Trophoblast cell (in vitro differentiated cells and primary cell): Measurements from ENCODE around the gene TEAD4.

Source experiments
- DNase-seq, 2 donors: peaks; one replicate each; pipeline ENCODE4 v3.0.0-alpha.2; 2016
- H2AFZ ChIP-seq: 2 replicates; pipeline ENCODE4 v1.6.1; 2013; ENCODE audit warnings: low read length, moderate library complexity, mild to moderate bottlenecking; ENCODE audit not compliant: insufficient read depth, poor library complexity
- H2AK5ac ChIP-seq: 2 replicates; pipeline ENCODE4 v1.6.1; 2013; ENCODE audit warnings: mild to moderate bottlenecking, low read length
- H2BK120ac ChIP-seq: 2 replicates; pipeline ENCODE4 v1.6.1; 2013; ENCODE audit warnings: low read length, mild to moderate bottlenecking, moderate library complexity; ENCODE audit not compliant: insufficient read depth, poor library complexity
- H2BK12ac ChIP-seq: 2 replicates; pipeline ENCODE4 v1.6.1; 2013; ENCODE audit warnings: mild to moderate bottlenecking, low read length, moderate library complexity
- H2BK5ac ChIP-seq: 2 replicates; pipeline ENCODE4 v1.6.1; 2013; ENCODE audit warnings: low read length, low read depth, moderate library complexity, mild to moderate bottlenecking; ENCODE audit not compliant: poor library complexity
- H3K14ac ChIP-seq: 2 replicates; pipeline ENCODE4 v1.6.1; 2013; ENCODE audit warnings: mild to moderate bottlenecking, low read length
- H3K18ac ChIP-seq: 2 replicates; pipeline ENCODE4 v1.6.1; 2013; ENCODE audit warnings: mild to moderate bottlenecking, low read length
- H3K23ac ChIP-seq: 2 replicates; pipeline ENCODE4 v1.6.1; 2013; ENCODE audit warnings: low read length
- H3K27ac ChIP-seq: 2 replicates; pipeline ENCODE4 v1.5.1; 2013; ENCODE audit warnings: low read depth, mild to moderate bottlenecking, inconsistent platforms, low read length, moderate library complexity
- H3K27me3 ChIP-seq: 2 replicates; pipeline ENCODE4 v1.6.1; 2013; ENCODE audit warnings: inconsistent platforms, mild to moderate bottlenecking, low read length, moderate library complexity; ENCODE audit not compliant: insufficient read depth
- H3K36me3 ChIP-seq, 2 experiments: 1 replicate in 1 of 2; 2 replicates in 1 of 2; pipeline ENCODE4 v1.6.1; 2013; ENCODE audit warnings: low read length in 2 of 2, mild to moderate bottlenecking in 2 of 2, moderate library complexity in 1 of 2; ENCODE audit not compliant: insufficient read depth in 2 of 2, control insufficient read depth in 1 of 2
- H3K4ac ChIP-seq: 2 replicates; pipeline ENCODE4 v1.6.1; 2013; ENCODE audit warnings: low read depth, mild to moderate bottlenecking, low read length, moderate library complexity
- H3K4me1 ChIP-seq, 2 experiments: 1 replicate in 1 of 2; 2 replicates in 1 of 2; pipeline ENCODE4 v1.6.1; 2013; ENCODE audit warnings: low read length in 2 of 2, mild to moderate bottlenecking in 2 of 2, moderate library complexity in 1 of 2; ENCODE audit not compliant: insufficient read depth in 2 of 2, control insufficient read depth in 1 of 2
- H3K4me2 ChIP-seq: 2 replicates; pipeline ENCODE4 v1.6.1; 2013; ENCODE audit warnings: inconsistent platforms, mild to moderate bottlenecking, low read length, moderate library complexity
- H3K4me3 ChIP-seq: 2 replicates; pipeline ENCODE4 v1.5.1; 2013; ENCODE audit warnings: mild to moderate bottlenecking, low read depth, low read length, inconsistent platforms
- H3K79me1 ChIP-seq: one replicate; pipeline ENCODE4 v1.6.1; 2013; ENCODE audit warnings: low read length
- H3K79me2 ChIP-seq: 2 replicates; pipeline ENCODE4 v1.6.1; 2013; ENCODE audit warnings: low read length, mild to moderate bottlenecking; ENCODE audit not compliant: control insufficient read depth, insufficient read depth, poor library complexity
- H3K9ac ChIP-seq: 2 replicates; pipeline ENCODE4 v1.6.1; 2013; ENCODE audit warnings: mild to moderate bottlenecking, low read length
- H3K9me3 ChIP-seq: 2 replicates; pipeline ENCODE4 v1.6.1; 2013; ENCODE audit warnings: low read depth, mild to moderate bottlenecking, control low read depth, inconsistent platforms, low read length; ENCODE audit not compliant: insufficient read depth
- H4K12ac ChIP-seq: 2 replicates; pipeline ENCODE4 v1.6.1; 2013; ENCODE audit warnings: low read depth, mild to moderate bottlenecking, low read length, moderate library complexity
- H4K8ac ChIP-seq: 2 replicates; pipeline ENCODE4 v1.6.1; 2013; ENCODE audit warnings: low read depth, mild to moderate bottlenecking, low read length, moderate library complexity
- H4K91ac ChIP-seq: one replicate; pipeline ENCODE4 v1.6.1; 2013; ENCODE audit warnings: low read depth, mild to moderate bottlenecking, low read length, moderate library complexity
- WGBS: extraction: QIAGEN DNeasy Blood & Tissue Kit; methylation state at CpG from one replicate; pipeline ENCODE4 v1.1.7; 2013; ENCODE audit warnings: missing lambda C conversion rate; ENCODE audit not compliant: insufficient read length, insufficient coverage; ENCODE audit errors: extremely low coverage; 5-methylcytosine and 5-hydroxymethylcytosine counted together

Gene TEAD4

DNA sequence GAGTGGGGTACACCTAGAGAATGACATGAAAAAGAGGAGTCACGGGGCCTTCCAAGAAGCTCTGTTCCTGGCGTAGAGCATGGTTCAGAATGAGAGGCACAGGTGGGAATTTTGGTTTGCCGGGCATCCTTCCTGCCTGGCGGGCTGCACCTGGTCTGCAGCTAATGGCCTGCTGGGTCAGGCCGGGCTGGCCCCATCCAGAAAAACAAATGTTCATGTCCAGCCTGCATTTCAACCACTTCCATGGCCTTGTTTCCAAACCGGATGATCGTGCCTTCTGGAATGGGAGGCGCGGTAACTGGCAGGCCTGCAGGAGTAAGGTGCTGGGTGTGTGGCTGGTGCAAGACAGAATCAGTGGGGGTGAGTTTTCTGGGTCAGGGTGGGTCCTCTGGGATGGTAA lies 14.4 kb downstream of the TEAD4 start:
- no CpG with 5 or more reads among the region's 9 CpGs for WGBS
- peaks cover 9 to 11% of the 10 kb centered on the region in 2 experiments for H3K36me3 ChIP-seq
- H3K4me1 ChIP-seq: peaks cover 2 to 10% of the 10 kb centered on the region in 2 experiments

DNA sequence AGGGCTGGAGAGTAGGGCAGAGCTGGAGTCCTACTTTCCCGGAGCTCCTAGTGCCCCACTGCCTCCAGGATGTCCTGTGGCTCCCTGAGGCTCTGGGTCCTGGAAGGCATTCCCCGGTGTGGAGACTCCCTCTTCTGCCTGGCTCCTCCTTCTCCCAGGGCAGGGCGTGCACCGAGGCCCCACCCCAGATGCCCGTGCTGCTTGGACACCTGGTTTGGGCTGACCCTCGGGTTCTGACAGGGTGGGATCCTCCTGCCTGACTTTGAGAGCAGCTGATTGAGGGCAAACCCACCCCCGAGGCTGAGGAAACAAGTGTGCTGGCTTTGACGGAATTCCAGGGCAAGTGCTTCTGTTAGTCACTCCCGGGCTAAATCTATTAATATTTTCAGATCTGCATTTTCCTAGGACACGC lies 15.4 kb downstream of the TEAD4 start:
- Histone ChIP-seq H2BK5ac (no peak overlapping the region), H3K79me2 (no peaks in the 10 kb centered on the region), H3K9me3 (peaks cover 2% of the 10 kb centered on the region)

More for the DNA sequence above, 14.4 kb downstream of the TEAD4 start:
- Histone ChIP-seq H3K9ac (no peak overlapping the region), H2BK12ac (no peak overlapping the region), H4K91ac (no peak overlapping the region), H3K23ac (no peak overlapping the region), H2AK5ac (no peak overlapping the region), H3K27ac (no peak overlapping the region), H3K79me1 (no peaks in the 10 kb centered on the region), H3K18ac (no peak overlapping the region), H3K27me3 (no peaks in the 10 kb centered on the region), H2BK120ac (no peak overlapping the region), H3K14ac (no peak overlapping the region), H4K12ac (no peak overlapping the region), H3K9me3 (peaks cover 2% of the 10 kb centered on the region), H2AFZ (no peak overlapping the region), H3K4ac (no peak overlapping the region), H3K4me2 (no peak overlapping the region), H3K79me2 (no peaks in the 10 kb centered on the region), H4K8ac (no peak overlapping the region), H3K4me3 (no peak overlapping the region), H2BK5ac (no peak overlapping the region)
- DNase-seq: no peak

DNA sequence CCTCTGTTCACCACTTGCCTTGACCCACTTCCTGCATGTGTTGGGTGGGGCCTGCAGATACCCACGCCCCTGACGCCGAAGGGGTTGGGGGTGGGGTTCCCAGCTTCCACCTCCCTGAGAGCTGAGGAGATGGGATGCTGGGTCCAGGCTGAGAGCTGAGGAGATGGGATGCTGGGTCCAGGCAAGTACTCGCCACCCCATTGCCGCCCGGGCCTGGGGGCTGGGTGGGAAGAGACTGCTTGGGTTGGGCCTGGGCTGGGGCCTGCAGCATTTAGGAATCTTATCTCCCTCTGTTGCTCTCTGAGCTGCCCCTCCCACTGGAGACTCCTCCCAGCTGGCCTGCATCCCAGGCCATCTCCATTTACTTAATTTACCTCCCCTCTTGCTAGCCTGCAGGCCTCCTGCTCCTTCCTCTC lies 17.4 kb downstream of the TEAD4 start:
- Histone ChIP-seq H4K12ac (no peak overlapping the region), H2AFZ (no peak overlapping the region), H3K36me3 (peaks cover 7 to 14% of the 10 kb centered on the region in 2 experiments), H3K23ac (no peak overlapping the region), H2AK5ac (no peak overlapping the region), H2BK120ac (no peak overlapping the region), H3K4me1 (peaks cover 0 to 6% of the 10 kb centered on the region in 2 experiments), H2BK5ac (no peak overlapping the region), H3K4me3 (no peak overlapping the region), H4K91ac (no peak overlapping the region), H3K4ac (no peak overlapping the region), H3K79me1 (no peaks in the 10 kb centered on the region), H3K18ac (no peak overlapping the region), H2BK12ac (no peak overlapping the region), H4K8ac (no peak overlapping the region), H3K9ac (no peak overlapping the region), H3K4me2 (no peak overlapping the region), H3K9me3 (peaks cover 2% of the 10 kb centered on the region), H3K27me3 (no peaks in the 10 kb centered on the region), H3K27ac (no peak overlapping the region), H3K14ac (no peak overlapping the region), H3K79me2 (no peaks in the 10 kb centered on the region)
- no peak for DNase-seq
- no CpG with 5 or more reads among the region's 6 CpGs for WGBS

More for the DNA sequence above, 15.4 kb downstream of the TEAD4 start:
- DNase-seq: peak in 1 of 2 donors; percentile 4
- H3K27ac ChIP-seq: no peak overlapping the region
- H3K4ac ChIP-seq: no peak overlapping the region
- H3K14ac ChIP-seq: no peak overlapping the region
- H4K91ac ChIP-seq: no peak overlapping the region
- H3K36me3 ChIP-seq: peaks cover 11 to 14% of the 10 kb centered on the region in 2 experiments
- no peaks in the 10 kb centered on the region for H3K27me3 ChIP-seq
- H4K12ac ChIP-seq: no peak overlapping the region
- no peak overlapping the region for H3K9ac ChIP-seq
- no peak overlapping the region for H3K4me3 ChIP-seq
- no peaks in the 10 kb centered on the region for H3K79me1 ChIP-seq
- no peak overlapping the region for H2AFZ ChIP-seq
- H2BK120ac ChIP-seq: no peak overlapping the region
- no peak overlapping the region for H3K4me2 ChIP-seq
- no CpG with 5 or more reads among the region's 10 CpGs for WGBS
- no peak overlapping the region for H3K23ac ChIP-seq
- no peak overlapping the region for H3K18ac ChIP-seq
- peaks cover 2 to 10% of the 10 kb centered on the region in 2 experiments for H3K4me1 ChIP-seq
- H2BK12ac ChIP-seq: no peak overlapping the region
- H2AK5ac ChIP-seq: no peak overlapping the region
- no peak overlapping the region for H4K8ac ChIP-seq

DNA sequence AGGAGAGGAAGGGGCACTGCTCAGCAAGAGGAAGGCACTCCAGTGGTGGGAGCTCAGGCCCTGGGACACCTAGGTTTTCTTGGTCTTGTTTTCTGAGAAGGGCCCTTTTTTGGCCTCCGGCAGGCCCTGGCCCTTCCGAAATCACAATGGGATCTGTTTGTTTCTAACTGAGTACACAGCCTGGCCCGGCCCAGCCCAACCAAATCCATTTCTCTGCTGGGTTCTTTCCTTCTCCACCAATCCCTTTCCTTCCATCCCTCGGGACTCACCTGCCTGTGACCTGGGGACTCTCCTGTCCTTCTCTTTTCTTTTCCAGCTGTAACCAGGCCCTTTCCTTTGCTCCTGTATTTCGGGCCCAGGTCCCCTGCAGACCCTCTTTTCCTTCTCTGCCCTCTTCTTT lies 18.6 kb downstream of the TEAD4 start:
- H3K18ac ChIP-seq: no peak overlapping the region
- H2BK5ac ChIP-seq: no peak overlapping the region
- no peaks in the 10 kb centered on the region for H3K27me3 ChIP-seq
- no peak overlapping the region for H2BK12ac ChIP-seq
- H4K12ac ChIP-seq: no peak overlapping the region
- no CpG with 5 or more reads among the region's 5 CpGs for WGBS
- DNase-seq: no peak
- no peak overlapping the region for H2AFZ ChIP-seq
- H3K36me3 ChIP-seq: peaks cover 7 to 15% of the 10 kb centered on the region in 2 experiments
- H3K14ac ChIP-seq: no peak overlapping the region
- no peak overlapping the region for H4K91ac ChIP-seq
- H4K8ac ChIP-seq: no peak overlapping the region
- no peak overlapping the region for H2AK5ac ChIP-seq
- H3K23ac ChIP-seq: no peak overlapping the region
- H3K79me1 ChIP-seq: no peaks in the 10 kb centered on the region
- peaks cover 0 to 9% of the 10 kb centered on the region in 2 experiments for H3K4me1 ChIP-seq
- H3K79me2 ChIP-seq: peaks cover 6% of the 10 kb centered on the region
- no peak overlapping the region for H3K27ac ChIP-seq
- peaks cover 2% of the 10 kb centered on the region for H3K9me3 ChIP-seq
- no peak overlapping the region for H3K4ac ChIP-seq
- no peak overlapping the region for H2BK120ac ChIP-seq
- no peak overlapping the region for H3K4me2 ChIP-seq
- H3K9ac ChIP-seq: no peak overlapping the region
- no peak overlapping the region for H3K4me3 ChIP-seq
